Lower leg skin (tissue), 4 donors: Measurements from ENCODE around the gene WEE1. TPM values are rescaled to one million over a fixed set of nuclear protein-coding genes. Genes with fewer than 3 reads are reported as not detected.

Experiments used
- DNase-seq, 2 donors: peaks; one replicate each; pipeline ENCODE4 v3.0.0-alpha.2; 2019; ENCODE audit warnings: low spot score in 2 of 2
- H3K4me3 ChIP-seq: fragments of 200-600 bp; sonication (generic); 2 replicates; pipeline ENCODE4 v1.5.1; 2017; ENCODE audit warnings: mild to moderate bottlenecking, low read depth; ENCODE audit not compliant: poor library complexity, severe bottlenecking
- POLR2A ChIP-seq, 2 donors: fragments of 450-650 bp; IDR thresholded peaks; one replicate each; pipeline ENCODE4 v1.6.1; 2016 to 2017; ENCODE audit warnings: antibody characterized with exemption in 2 of 2, mild to moderate bottlenecking in 1 of 2, moderate library complexity in 1 of 2
- whole genome bisulfite sequencing, 2 donors: methylation state at CpG; one replicate each; pipeline ENCODE4 v1.1.5; 2018; 5-methylcytosine and 5-hydroxymethylcytosine counted together
- intact Hi-C: fragments of 100-400 bp; cut with DNase I; formaldehyde crosslinking; loops from one replicate; pipeline ENCODE4 v1.15.0; 2023; ENCODE audit warnings: low total_unique reads
- total RNA-seq, 4 donors: library from RNA; depleted of rRNA; stranded (reverse); fragments of >200 nt; gene quantifications; one replicate each; pipeline ENCODE4 v1.1.0, GENCODE V29; 2016
- TF ChIP-seq, protein P1 (sequence below), 3 donors: fragments of 450-650 bp; IDR thresholded peaks; one replicate each; pipeline ENCODE4 v1.5.1; 2016; ENCODE audit warnings: antibody characterized with exemption in 3 of 3, mild to moderate bottlenecking in 3 of 3, moderate library complexity in 2 of 3

Gene WEE1
- total RNA-seq, 4 donors from 2014 or later, result 67.5 to 135 (median 107) TPM

DNA sequence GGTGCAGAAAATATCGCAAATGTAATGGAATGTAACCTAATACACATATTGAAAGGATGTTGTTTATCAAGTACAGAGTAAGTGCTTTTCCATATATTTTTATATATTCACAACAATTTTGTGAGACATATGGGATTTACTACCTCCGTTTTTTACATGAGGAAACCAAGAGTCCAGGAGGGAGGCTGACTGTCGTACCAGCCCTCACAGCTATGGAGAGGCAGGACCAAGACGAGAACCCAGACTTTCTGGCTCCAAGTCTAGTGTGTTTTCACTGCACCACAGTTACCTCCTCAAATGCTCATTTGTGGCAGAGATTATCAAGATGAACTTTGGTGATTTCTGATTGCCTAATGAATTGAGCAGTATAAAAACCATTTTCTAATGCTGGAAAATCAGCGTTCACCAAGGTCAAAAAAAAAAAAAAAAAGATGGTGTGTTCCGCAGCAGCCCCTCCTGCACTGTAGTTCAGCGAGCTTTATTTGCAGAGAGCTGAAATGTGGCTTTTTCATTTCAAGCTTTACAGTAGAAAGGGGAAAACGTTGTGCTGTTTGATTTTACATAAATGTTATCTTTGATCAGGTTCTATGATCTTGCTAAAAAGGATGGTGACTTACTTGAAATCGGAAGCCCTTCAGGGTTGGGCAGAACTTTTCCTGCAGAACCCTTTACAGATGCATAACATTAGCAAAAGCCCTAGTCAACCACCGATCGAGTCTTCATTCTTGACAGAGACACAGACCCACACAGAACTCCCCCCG, 44.7 kb upstream of the WEE1 start:
- no peak for TF ChIP-seq POLR2A (IDR thresholded peaks at IDR 0.05)
- TF ChIP-seq, protein P1, sequence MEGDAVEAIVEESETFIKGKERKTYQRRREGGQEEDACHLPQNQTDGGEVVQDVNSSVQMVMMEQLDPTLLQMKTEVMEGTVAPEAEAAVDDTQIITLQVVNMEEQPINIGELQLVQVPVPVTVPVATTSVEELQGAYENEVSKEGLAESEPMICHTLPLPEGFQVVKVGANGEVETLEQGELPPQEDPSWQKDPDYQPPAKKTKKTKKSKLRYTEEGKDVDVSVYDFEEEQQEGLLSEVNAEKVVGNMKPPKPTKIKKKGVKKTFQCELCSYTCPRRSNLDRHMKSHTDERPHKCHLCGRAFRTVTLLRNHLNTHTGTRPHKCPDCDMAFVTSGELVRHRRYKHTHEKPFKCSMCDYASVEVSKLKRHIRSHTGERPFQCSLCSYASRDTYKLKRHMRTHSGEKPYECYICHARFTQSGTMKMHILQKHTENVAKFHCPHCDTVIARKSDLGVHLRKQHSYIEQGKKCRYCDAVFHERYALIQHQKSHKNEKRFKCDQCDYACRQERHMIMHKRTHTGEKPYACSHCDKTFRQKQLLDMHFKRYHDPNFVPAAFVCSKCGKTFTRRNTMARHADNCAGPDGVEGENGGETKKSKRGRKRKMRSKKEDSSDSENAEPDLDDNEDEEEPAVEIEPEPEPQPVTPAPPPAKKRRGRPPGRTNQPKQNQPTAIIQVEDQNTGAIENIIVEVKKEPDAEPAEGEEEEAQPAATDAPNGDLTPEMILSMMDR (IDR thresholded peaks at IDR 0.05), result no peak
- WGBS, 2 donors, result 56 to 62% methylated on average over 12 of the region's 12 CpGs
- H3K4me3 ChIP-seq, result no peak overlapping the region
- intact Hi-C loops, result loop anchor here (10.0 kb wide), 1 partner anchor 64 kb away; the partner anchor contains the start of gene ZNF143
- no peak for DNase-seq

DNA sequence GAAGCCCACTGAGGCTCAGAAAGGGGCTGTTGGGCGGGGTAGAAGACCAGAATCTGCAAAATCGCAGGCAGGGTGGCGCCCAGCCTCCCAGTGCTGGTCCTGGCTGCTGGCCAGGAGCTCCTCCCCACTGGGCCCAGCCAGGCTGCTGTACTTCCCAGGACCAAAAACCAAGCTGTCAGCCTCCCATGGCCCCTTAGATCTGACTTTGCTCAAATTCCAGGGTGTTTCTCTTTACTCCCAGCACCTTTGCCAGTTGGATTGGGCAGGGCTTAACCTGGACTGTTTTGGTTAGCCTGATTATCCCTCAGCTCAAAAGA, 44.2 kb upstream of the WEE1 start:
- no peak for DNase-seq
- H3K4me3 ChIP-seq, result no peak overlapping the region
- 25 to 41% methylated on average over 3 of the region's 3 CpGs for WGBS, 2 donors
- TF ChIP-seq, protein P1 (IDR thresholded peaks at IDR 0.05), result no peak
- no peak for TF ChIP-seq POLR2A (IDR thresholded peaks at IDR 0.05)
- intact Hi-C loops, result loop anchor here (10.0 kb wide), 1 partner anchor 64 kb away; the partner anchor contains the start of gene ZNF143

DNA sequence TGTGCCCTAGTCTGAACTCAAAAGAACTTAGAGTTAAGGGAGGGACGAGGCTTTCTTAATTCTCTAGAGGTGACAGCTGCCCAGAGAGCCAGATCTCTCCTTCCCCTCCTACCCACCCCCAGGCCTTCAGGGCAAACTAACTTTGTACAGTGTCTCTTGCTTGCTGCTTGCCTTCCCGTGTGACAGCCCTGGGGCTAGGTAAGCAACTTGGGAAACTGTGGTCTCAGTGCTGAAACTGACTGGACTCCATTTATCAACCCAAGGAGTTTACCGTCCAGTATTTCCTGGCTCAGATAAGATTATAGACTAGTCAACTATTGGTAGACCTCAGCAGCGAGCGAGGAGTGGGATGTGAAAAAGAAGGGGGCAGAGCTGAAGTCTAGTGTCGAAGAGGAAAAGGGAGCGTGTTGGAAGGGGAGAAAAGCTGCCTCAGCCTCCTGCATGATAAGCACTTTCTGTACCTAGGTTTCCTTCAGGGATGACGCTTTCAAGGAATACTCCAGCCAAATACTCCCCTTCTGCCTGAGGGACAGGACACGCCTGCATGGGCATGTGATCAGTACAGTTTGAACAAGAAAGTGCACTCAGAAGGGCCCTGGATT, 43.3 kb upstream of the WEE1 start:
- intact Hi-C loops, result no loop called here
- TF ChIP-seq, protein P1 (IDR thresholded peaks at IDR 0.05), result no peak
- no peak for TF ChIP-seq POLR2A (IDR thresholded peaks at IDR 0.05)
- 45 to 60% methylated on average over 9 of the region's 9 CpGs for WGBS, 2 donors
- H3K4me3 ChIP-seq, result no peak overlapping the region
- DNase-seq, result no peak

DNA sequence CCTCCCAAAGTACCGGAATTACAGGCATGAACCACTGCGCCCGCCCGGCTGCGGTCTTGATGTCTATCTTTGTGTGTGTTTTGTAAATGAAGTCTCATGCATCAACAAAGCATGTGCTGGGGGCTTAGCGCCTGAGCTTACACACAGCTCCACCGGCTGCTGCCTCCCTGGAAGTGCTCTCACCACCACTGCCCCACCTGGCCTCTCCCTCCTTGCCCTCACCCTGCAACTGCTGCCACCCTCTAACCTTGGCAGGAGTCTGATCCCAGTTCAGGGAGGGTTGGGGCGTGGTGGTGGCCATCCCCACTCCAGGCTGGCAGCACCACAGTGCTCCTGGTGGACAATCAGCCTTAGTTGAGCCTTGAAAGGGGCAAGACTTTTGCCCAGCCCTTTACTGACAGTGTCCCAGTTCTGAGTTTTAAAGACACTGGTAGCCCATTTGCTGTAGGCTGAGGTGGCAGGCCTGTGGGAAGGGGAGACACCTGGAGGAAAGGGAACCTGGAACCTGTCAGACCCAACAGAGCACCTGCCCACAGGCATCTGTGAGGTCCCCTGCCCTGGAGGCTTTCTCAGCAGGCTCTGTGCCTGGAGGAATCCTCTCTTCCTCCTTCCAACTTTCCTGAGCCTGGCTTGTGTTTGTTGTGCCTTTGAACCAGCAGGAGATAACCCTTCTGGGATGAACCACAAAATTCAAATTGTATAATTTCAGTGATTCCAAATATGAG, 42.4 kb upstream of the WEE1 start:
- no peak overlapping the region for H3K4me3 ChIP-seq
- WGBS, 2 donors, result 56 to 69% methylated on average over 6 to 8 of the region's 8 CpGs
- intact Hi-C loops, result no loop called here
- DNase-seq, result no peak
- no peak for TF ChIP-seq POLR2A (IDR thresholded peaks at IDR 0.05)
- TF ChIP-seq, protein P1 (IDR thresholded peaks at IDR 0.05), result no peak

DNA sequence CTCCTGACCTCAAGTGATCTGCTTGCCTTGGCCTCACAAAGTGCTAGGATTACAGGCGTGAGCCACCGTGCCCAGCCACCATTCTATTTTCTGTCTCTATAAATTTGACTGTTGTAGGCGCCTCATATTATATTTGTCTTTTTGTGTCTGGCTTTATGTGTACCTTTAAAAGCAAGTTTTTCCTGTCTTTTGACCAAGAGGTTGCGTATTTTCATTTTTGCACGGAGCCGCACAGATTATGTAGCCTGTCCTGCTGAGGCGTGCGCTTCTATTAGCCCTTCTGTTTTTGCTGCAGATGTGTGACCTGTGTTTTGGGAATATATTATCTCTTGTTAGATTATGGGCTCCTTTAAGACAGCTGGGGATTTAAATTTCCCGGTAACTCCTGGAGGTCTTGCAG, 40.4 kb upstream of the WEE1 start:
- intact Hi-C loops, result no loop called here
- TF ChIP-seq, protein P1 (IDR thresholded peaks at IDR 0.05), result no peak
- no peak for TF ChIP-seq POLR2A (IDR thresholded peaks at IDR 0.05)
- no peak overlapping the region for H3K4me3 ChIP-seq
- no peak for DNase-seq
- 67 to 76% methylated on average over 9 of the region's 9 CpGs for WGBS, 2 donors
